Measurements from ENCODE around the gene TBX4.

DNA sequence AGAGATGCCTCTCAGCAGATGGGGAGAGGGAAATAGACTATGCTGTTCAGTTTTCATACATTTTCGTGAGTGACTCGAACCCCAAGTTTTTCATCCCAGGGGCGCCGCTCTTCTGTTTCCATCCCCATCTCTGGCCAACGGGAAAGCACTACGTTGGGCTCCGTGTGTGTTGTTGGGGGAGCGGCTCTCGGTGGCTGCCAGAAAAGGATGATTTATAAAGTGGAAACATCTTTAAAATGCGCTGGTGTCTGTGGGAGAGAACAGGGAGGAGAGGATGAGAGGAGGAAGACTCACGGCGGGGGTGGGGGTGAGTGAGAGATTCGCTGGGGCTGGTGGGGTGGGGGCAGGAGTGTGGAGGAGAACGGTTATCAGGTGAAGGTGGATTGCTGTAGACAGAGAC lies 5.8 kb downstream of the TBX4 start:
- TF ChIP-seq POLR2A (IDR thresholded peaks at IDR 0.05) (no peak), CTCF (IDR thresholded peaks at IDR 0.05) (no peak)
